Tibial nerve (tissue), 4 donors: Measurements from ENCODE around the gene BICDL2.

Experiments
- EP300 ChIP-seq, 2 donors: sonication (generic); formaldehyde crosslinking; IDR thresholded peaks; one replicate each; pipeline ENCODE4 v1.6.1; 2017; ENCODE audit warnings: antibody characterized with exemption in 2 of 2, mild to moderate bottlenecking in 1 of 2
- POLR2A ChIP-seq, 2 donors: fragments of 450-650 bp; IDR thresholded peaks; one replicate each; pipeline ENCODE4 v1.6.1; 2017; ENCODE audit warnings: antibody characterized with exemption in 2 of 2, mild to moderate bottlenecking in 2 of 2, moderate library complexity in 2 of 2
- TF ChIP-seq, protein P1 (sequence below), 5 experiments: fragments of 200-600 bp in 3 of 5; fragments of 450-650 bp in 2 of 5; sonication (generic) in 3 of 5; IDR thresholded peaks; one replicate each; pipeline ENCODE4 v1.5.1; 2016 to 2019; ENCODE audit warnings: antibody characterized with exemption in 5 of 5, mild to moderate bottlenecking in 3 of 5, moderate library complexity in 2 of 5

DNA sequence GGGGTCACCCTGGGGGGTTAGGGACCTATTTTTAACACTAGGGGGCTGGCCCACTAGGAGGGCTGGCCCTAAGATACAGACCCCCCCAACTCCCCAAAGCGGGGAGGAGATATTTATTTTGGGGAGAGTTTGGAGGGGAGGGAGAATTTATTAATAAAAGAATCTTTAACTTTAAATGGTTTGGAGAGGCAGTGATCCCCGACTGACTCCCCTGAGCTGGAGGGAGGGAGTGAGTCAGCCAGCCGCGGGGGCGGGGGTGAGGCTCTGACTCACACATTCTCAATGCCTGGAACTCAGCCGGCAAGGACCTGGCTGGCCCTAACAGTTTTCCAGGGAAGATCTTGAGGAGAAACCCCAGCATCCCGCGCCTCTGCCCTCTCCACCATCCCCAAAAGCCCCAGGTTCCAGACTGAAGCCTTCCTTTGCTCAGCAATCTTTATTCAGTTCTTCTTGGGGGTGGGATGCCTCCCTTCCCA lies 14.5 kb downstream of the BICDL2 start:
- TF ChIP-seq, protein P1, sequence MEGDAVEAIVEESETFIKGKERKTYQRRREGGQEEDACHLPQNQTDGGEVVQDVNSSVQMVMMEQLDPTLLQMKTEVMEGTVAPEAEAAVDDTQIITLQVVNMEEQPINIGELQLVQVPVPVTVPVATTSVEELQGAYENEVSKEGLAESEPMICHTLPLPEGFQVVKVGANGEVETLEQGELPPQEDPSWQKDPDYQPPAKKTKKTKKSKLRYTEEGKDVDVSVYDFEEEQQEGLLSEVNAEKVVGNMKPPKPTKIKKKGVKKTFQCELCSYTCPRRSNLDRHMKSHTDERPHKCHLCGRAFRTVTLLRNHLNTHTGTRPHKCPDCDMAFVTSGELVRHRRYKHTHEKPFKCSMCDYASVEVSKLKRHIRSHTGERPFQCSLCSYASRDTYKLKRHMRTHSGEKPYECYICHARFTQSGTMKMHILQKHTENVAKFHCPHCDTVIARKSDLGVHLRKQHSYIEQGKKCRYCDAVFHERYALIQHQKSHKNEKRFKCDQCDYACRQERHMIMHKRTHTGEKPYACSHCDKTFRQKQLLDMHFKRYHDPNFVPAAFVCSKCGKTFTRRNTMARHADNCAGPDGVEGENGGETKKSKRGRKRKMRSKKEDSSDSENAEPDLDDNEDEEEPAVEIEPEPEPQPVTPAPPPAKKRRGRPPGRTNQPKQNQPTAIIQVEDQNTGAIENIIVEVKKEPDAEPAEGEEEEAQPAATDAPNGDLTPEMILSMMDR (IDR thresholded peaks at IDR 0.05): no peak
- TF ChIP-seq EP300 (IDR thresholded peaks at IDR 0.05) (peak in 1 of 2 donors; percentile 81), POLR2A (IDR thresholded peaks at IDR 0.05) (no peak)
